Esophagus squamous epithelium (tissue), 5 donors: Measurements from ENCODE around the gene RPS6KC1. TPM values are rescaled to one million over a fixed set of nuclear protein-coding genes. Genes with fewer than 3 reads are reported as not detected.

Source experiments
- DNase-seq: peaks from one replicate; lab custom pipeline; 2025; lab: John Stamatoyannopoulos, UW
- H3K27ac ChIP-seq, 4 donors: fragments of 200-600 bp; sonication (generic); one replicate each; pipeline ENCODE4 v1.5.1; 2016 to 2019; ENCODE audit warnings: mild to moderate bottlenecking in 1 of 4
- H3K27me3 ChIP-seq, 4 donors: fragments of 200-600 bp; sonication (generic); 1 replicate in 3 of 4; 2 replicates in 1 of 4; pipeline versions ENCODE4 v1.5.1 to v1.6.0; 2017 to 2021; ENCODE audit warnings: antibody characterized with exemption in 1 of 4
- H3K36me3 ChIP-seq, 3 donors: fragments of 200-600 bp; sonication (generic); one replicate each; pipeline ENCODE4 v1.5.1; 2016 to 2019
- H3K4me1 ChIP-seq, 3 donors: fragments of 200-600 bp; sonication (generic); one replicate each; pipeline ENCODE4 v1.5.1; 2017 to 2019
- H3K4me3 ChIP-seq, 4 donors: fragments of 200-600 bp; sonication (generic); 1 replicate in 3 of 4; 2 replicates in 1 of 4; pipeline ENCODE4 v1.5.1; 2016 to 2019; ENCODE audit warnings: mild to moderate bottlenecking in 2 of 4, moderate library complexity in 1 of 4
- H3K9me3 ChIP-seq, 3 donors: fragments of 200-600 bp; sonication (generic); one replicate each; pipeline ENCODE4 v1.5.1; 2016 to 2019
- POLR2A ChIP-seq, 4 donors: fragments of 450-650 bp; IDR thresholded peaks; one replicate each; pipeline ENCODE4 v1.6.1; 2017; ENCODE audit warnings: antibody characterized with exemption in 4 of 4, mild to moderate bottlenecking in 4 of 4, moderate library complexity in 3 of 4
- WGBS, 2 donors: methylation state at CpG; one replicate each; pipeline ENCODE4 v1.1.5; 2018; 5-methylcytosine and 5-hydroxymethylcytosine counted together
- intact Hi-C: fragments of 100-400 bp; cut with DNase I; formaldehyde crosslinking; loops from one replicate; pipeline ENCODE4 v1.15.0; 2022
- total RNA-seq, 4 donors: library from RNA; depleted of rRNA; stranded (reverse); fragments of >200 nt; gene quantifications; one replicate each; pipeline ENCODE4 v1.1.0, GENCODE V29; 2016
- TF ChIP-seq, protein P1 (sequence below), 6 experiments: fragments of 450-650 bp in 4 of 6; fragments of 200-600 bp in 2 of 6; sonication (generic) in 2 of 6; IDR thresholded peaks; one replicate each; pipeline ENCODE4 v1.5.1; 2016 to 2019; ENCODE audit warnings: antibody characterized with exemption in 6 of 6, mild to moderate bottlenecking in 4 of 6, moderate library complexity in 4 of 6
- donor health status: DM: yes; HTN: yes; CAD: no.

Gene RPS6KC1, protein sequence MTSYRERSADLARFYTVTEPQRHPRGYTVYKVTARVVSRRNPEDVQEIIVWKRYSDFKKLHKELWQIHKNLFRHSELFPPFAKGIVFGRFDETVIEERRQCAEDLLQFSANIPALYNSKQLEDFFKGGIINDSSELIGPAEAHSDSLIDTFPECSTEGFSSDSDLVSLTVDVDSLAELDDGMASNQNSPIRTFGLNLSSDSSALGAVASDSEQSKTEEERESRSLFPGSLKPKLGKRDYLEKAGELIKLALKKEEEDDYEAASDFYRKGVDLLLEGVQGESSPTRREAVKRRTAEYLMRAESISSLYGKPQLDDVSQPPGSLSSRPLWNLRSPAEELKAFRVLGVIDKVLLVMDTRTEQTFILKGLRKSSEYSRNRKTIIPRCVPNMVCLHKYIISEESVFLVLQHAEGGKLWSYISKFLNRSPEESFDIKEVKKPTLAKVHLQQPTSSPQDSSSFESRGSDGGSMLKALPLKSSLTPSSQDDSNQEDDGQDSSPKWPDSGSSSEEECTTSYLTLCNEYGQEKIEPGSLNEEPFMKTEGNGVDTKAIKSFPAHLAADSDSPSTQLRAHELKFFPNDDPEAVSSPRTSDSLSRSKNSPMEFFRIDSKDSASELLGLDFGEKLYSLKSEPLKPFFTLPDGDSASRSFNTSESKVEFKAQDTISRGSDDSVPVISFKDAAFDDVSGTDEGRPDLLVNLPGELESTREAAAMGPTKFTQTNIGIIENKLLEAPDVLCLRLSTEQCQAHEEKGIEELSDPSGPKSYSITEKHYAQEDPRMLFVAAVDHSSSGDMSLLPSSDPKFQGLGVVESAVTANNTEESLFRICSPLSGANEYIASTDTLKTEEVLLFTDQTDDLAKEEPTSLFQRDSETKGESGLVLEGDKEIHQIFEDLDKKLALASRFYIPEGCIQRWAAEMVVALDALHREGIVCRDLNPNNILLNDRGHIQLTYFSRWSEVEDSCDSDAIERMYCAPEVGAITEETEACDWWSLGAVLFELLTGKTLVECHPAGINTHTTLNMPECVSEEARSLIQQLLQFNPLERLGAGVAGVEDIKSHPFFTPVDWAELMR
- 10 to 100 TPM in 3 of 4 donors, 1 to 10 TPM in 1; 7.4 to 16.8 (median 13.7) TPM for total RNA-seq

GRCh38 chr1:213051127-213051880 lies at the start of gene RPS6KC1:
TSS of gene RPS6KC1 (plus strand) at chr1:213051241. CDS start at chr1:213051405, 164 bp downstream.
- H3K4me3 ChIP-seq, result peak within 1 kb of the TSS; percentile 80 to 96 (median 91)
- 0 to 1% methylated on average over 6 of the region's 42 CpGs for WGBS, 2 donors
- H3K27ac ChIP-seq, result peak within 1 kb of the TSS; percentile 76 to 90 (median 88)
- H3K9me3 ChIP-seq, result no peaks in the 10 kb centered on the region
- intact Hi-C loops, result no loop called here
- DNase-seq, result no peak
- H3K27me3 ChIP-seq, result peaks cover 0 to 31% (median 0%) of the 10 kb centered on the region in 4 donors
- H3K4me1 ChIP-seq, result peaks cover 0 to 21% (median 14%) of the 10 kb centered on the region in 3 donors
- peak in 1 of 4 donors; percentile 32 for TF ChIP-seq POLR2A (IDR thresholded peaks at IDR 0.05)
- TF ChIP-seq, protein P1, sequence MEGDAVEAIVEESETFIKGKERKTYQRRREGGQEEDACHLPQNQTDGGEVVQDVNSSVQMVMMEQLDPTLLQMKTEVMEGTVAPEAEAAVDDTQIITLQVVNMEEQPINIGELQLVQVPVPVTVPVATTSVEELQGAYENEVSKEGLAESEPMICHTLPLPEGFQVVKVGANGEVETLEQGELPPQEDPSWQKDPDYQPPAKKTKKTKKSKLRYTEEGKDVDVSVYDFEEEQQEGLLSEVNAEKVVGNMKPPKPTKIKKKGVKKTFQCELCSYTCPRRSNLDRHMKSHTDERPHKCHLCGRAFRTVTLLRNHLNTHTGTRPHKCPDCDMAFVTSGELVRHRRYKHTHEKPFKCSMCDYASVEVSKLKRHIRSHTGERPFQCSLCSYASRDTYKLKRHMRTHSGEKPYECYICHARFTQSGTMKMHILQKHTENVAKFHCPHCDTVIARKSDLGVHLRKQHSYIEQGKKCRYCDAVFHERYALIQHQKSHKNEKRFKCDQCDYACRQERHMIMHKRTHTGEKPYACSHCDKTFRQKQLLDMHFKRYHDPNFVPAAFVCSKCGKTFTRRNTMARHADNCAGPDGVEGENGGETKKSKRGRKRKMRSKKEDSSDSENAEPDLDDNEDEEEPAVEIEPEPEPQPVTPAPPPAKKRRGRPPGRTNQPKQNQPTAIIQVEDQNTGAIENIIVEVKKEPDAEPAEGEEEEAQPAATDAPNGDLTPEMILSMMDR (IDR thresholded peaks at IDR 0.05), result peak in 3 of 6 experiments; percentile 5 to 20 (median 14)
- H3K36me3 ChIP-seq, result no peaks in the 10 kb centered on the region

DNA sequence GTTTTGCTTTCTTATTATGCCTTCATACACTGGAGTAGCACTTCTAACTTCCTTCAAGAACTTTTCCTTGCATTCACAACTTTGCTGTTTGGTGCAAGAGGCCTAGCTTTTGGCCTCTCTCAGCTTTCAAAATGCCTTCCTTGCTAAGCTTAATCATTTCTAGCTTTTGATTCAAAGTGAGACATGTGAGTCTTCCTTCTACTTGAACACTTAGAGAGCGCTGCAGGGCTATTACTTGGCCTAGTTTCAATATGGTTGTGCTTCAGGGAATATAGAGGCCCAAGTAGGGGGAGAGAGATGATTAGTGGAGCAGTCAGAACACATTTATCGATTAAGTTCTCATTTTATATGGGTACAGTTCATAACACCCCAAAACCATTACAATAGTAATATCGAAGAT lies 47.8 kb upstream of the RPS6KC1 start:
- Histone ChIP-seq H3K4me1 (no peaks in the 10 kb centered on the region), H3K27ac (no peak overlapping the region), H3K4me3 (no peak overlapping the region), H3K36me3 (peaks cover 0 to 100% (median 6%) of the 10 kb centered on the region in 3 donors), H3K27me3 (no peaks in the 10 kb centered on the region), H3K9me3 (no peaks in the 10 kb centered on the region)
- intact Hi-C loops, result no loop called here
- 67 to 90% methylated on average over 3 of the region's 3 CpGs for WGBS, 2 donors
- TF ChIP-seq, protein P1 (IDR thresholded peaks at IDR 0.05), result no peak
- TF ChIP-seq POLR2A (IDR thresholded peaks at IDR 0.05), result no peak
- no peak for DNase-seq

GRCh38 chr1:213008564-213008963 lies 42.5 kb upstream of the RPS6KC1 start:
- no peak for TF ChIP-seq POLR2A (IDR thresholded peaks at IDR 0.05)
- TF ChIP-seq, protein P1 (IDR thresholded peaks at IDR 0.05), result no peak
- WGBS, 2 donors, result 60 to 96% methylated on average over 2 of the region's 2 CpGs
- no peak overlapping the region for H3K27ac ChIP-seq
- intact Hi-C loops, result no loop called here
- no peaks in the 10 kb centered on the region for H3K9me3 ChIP-seq
- H3K27me3 ChIP-seq, result no peaks in the 10 kb centered on the region
- peaks cover 0 to 13% (median under 1%) of the 10 kb centered on the region in 3 donors for H3K4me1 ChIP-seq
- peaks cover 0 to 94% (median 6%) of the 10 kb centered on the region in 3 donors for H3K36me3 ChIP-seq
- H3K4me3 ChIP-seq, result no peak overlapping the region
- DNase-seq, result no peak

DNA sequence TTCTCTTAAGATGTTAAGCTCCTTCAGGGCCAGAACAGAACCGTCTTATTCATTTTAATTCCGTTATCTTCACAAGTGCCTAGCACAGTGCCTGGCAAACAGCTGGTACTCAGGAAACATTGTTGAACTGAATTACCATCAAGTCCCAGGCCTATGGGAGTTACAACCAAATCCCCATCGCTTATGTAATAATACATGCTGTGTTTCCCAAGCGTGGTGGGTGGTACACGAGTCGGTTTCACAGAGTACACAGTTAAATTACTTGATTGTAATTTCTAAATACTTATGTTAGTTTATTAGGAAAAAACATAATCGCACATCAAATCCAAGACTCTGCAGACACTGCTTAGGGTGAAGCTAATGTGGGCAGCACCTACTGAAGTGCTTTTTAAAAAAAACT lies 36.4 kb upstream of the RPS6KC1 start:
- intact Hi-C loops, result no loop called here

More for the DNA sequence above, 36.4 kb upstream of the RPS6KC1 start:
- Histone ChIP-seq H3K27ac (peak overlapping the region; percentile 86 to 92 (median 91)), H3K9me3 (no peaks in the 10 kb centered on the region), H3K4me3 (peak overlapping the region; percentile 74 to 83 (median 78)), H3K4me1 (peaks cover 0 to 33% (median 10%) of the 10 kb centered on the region in 3 donors), H3K27me3 (no peaks in the 10 kb centered on the region), H3K36me3 (peaks cover 0 to 36% (median 0%) of the 10 kb centered on the region in 3 donors)
- 9 to 11% methylated on average over 7 of the region's 7 CpGs for WGBS, 2 donors
- no peak for DNase-seq
- no peak for TF ChIP-seq POLR2A (IDR thresholded peaks at IDR 0.05)
- TF ChIP-seq, protein P1 (IDR thresholded peaks at IDR 0.05), result no peak
